ENCODE data around the gene AP1S3.
"Not testable (repeated sequence)": the region's sequence is repeated elsewhere in the genome, so short reads cannot be mapped to it uniquely, and the experiment has no call there.

AP1S3 gene

GRCh38 chr2:223837287-223838061 lies at the start of gene AP1S3:
Gene AP1S3, minus strand, starts transcription at chr2:223837582. Its CDS starts 132 bp downstream, at chr2:223837450.
- DNase-seq, result peak; percentile 68 to 70

DNA sequence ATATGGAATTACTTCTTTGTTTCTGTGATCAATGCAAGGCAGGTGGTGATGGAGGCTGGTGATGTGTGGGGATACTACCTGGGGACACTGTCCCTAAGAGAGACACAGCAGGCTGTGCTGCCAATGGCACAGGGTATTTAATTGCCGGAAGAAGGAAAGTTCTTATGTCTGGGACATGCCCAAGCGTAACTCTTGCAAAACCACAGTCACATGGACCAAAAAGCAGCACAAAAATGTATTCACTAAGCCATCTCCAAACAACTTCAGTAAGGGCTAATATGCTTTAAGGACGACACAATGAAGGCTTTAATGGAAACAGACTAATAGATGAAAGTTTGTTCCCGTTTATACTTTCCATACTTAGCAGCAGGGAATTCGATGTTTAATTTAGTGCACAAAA lies 49.7 kb upstream of the AP1S3 start:
- DNase-seq, result no peak

DNA sequence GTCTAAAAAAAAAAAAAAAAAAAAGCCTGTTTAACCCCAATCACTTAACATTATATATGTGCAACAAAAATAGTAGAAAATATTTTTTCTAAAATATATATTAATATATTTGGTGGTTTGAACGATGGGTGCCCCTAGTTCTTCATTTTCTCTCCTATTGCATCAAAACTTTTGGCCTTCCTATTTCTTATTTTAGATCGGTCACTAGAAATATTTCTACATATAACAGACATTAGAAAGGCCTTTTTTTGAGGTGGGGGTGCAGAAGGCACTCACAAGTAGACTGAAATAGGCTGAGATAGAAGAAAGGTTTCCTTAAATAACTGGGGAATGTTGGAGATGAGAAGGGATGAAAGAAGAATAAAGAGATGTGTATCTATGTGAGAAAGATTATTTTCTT lies 49.3 kb upstream of the AP1S3 start:
- DNase-seq, result no peak

GRCh38 chr2:223884399-223884798 lies 47.0 kb upstream of the AP1S3 start:
- DNase-seq, result no peak

- DNase-seq, result no peak
Measured at GRCh38 chr2:223882715-223883114, 45.3 kb upstream of the AP1S3 start.

- DNase-seq, result no peak
Measured at GRCh38 chr2:223880796-223881195, 43.4 kb upstream of the AP1S3 start.

- DNase-seq, result no peak
Measured at GRCh38 chr2:223877721-223878410, 40.5 kb upstream of the AP1S3 start.

GRCh38 chr2:223873672-223874071 lies 36.3 kb upstream of the AP1S3 start:
- no peak for DNase-seq

DNA sequence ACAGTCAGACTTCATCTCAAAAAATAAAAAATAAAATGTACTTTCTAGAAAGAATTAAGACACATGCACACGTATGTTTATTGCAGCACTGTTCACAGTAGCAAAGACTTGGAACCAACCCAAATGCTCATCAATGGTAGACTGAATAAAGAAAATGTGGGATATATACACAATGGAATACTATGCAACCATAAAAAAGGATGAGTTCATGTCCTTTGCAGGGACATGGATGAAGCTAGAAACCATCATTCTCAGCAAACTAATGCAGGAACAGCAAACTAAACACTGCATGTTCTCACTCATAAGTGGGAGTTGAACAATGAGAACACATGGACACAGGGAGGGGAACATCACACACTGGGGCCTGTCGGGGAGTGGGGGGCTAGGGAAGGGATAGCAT lies 35.4 kb upstream of the AP1S3 start:
- not testable (repeated sequence) for DNase-seq

DNA sequence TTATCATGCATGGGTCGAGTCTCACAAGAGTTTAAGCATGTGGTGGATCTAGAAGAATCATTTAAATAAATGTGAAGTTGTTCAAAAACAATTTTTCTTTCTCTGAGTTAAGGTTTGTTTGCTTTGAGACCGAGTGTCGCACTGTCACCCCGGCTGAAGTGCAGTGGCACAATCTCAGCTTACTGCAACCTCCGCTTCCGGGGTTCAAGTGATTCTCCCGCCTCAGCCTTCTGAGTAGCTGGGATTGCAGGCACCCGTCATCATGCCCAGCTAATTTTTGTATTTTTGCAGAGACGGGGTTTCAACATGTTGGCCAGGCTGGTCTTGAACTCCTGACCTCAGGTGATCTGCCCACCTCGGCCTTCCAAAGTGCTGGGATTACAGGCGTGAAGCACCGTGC lies 34.3 kb upstream of the AP1S3 start:
- DNase-seq, result not testable (repeated sequence)

GRCh38 chr2:223870840-223871611 lies 33.6 kb upstream of the AP1S3 start:
- DNase-seq, result no peak

- no peak for DNase-seq
Measured at GRCh38 chr2:223868005-223868404, 30.6 kb upstream of the AP1S3 start.

DNA sequence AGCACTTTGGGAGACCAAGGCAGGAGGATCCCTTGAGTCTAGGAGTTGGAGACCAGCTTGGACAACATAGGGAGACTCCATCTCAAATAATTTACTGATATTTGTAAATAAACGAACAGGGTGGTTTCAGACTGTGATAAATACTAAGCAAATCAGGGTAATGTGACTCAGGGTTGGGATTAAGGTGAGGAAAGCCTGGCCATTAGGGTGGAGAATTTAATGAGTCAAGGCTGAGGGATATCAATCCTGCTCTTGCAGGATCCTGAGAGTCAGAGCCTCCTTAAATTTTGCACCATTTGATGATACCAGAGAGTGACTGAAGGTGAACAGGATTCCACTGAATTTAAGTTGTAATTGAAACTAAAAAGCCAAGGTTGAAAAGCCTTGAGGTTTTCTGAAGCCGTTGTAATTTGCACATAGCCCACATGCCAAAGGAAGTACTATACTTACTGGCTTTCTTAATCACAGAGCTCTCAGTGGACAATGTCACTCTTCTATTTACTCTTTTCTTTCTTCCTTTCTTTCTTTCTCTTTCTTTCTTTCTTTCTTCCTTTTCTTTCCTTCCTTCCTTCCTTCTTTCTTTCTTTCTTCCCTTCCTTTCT lies 28.6 kb upstream of the AP1S3 start:
- DNase-seq, result no peak

- DNase-seq, result no peak
Measured at GRCh38 chr2:223865124-223865523, 27.7 kb upstream of the AP1S3 start.

- no peak for DNase-seq
Measured at GRCh38 chr2:223863491-223863890, 26.1 kb upstream of the AP1S3 start.

- DNase-seq, result no peak
Measured at GRCh38 chr2:223860809-223861738, 23.7 kb upstream of the AP1S3 start.

DNA sequence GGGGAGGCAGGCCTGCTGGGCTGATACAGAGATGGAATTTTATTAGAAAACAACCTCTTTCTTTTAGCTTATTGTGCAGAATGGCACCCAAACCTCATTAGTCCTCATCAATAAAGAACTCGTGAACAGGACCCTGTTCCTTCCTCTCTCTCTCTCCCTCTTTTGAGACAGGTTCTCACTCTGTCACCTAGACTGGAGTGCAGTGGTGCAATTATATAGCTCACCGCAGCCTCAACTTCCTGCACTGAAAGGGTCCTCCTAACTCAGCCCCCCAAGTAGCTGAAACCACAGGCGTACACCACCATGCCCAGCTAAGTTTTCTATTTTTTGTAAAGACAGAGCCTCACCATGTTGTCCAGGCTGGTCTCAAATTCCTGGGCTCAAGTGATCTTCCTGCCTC lies 21.7 kb upstream of the AP1S3 start:
- no peak for DNase-seq

GRCh38 chr2:223856584-223856983 lies 19.2 kb upstream of the AP1S3 start:
- no peak for DNase-seq

GRCh38 chr2:223856021-223856420 lies 18.6 kb upstream of the AP1S3 start:
- DNase-seq, result no peak

DNA sequence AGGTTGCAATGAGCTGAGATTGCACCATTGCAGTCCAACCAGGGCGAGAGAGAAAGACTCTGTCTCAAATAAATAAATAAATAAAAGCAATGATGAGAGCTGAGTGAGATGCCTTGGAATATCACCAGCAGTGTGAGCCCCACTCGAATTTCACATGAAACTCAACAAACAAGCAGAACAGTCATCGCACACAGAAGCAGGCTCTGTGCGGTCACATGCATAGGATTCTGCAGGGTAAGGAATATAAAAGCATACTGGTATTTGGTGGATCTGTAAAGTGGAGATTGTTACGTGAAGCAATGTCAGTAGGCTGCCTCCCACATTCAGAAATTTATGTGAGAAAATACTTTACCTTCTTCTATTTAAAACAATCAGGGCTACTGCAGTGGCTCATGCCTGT lies 18.0 kb upstream of the AP1S3 start:
- no peak for DNase-seq

- no peak for DNase-seq
Measured at GRCh38 chr2:223854741-223855140, 17.4 kb upstream of the AP1S3 start.

DNA sequence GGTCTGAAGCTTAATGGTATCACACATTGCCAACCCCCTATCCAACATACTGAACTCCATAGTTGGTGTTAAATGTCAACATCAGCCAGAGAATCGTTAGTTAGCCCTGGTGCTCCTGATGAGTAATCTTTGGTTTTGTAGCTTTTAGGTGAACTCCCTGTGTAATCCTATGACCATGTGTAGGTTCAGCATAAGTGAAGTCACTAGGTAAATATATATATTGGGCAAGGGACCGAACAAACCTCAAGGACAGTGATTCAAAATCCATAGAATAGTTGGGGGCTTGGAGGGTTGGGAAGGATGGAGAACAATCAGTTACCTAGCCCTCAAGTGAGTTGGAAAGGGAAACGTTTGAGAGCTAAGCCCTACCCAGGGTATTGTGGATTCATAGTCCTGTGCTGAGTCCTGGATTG lies 16.0 kb upstream of the AP1S3 start:
- DNase-seq, result no peak

All from activated CD4-positive, alpha-beta T cell treated with anti-CD3 and anti-CD28 coated beads, Interleukin-2, amount 50 U/mL, for 4 hours (primary cell).